Effector memory CD4-positive, alpha-beta T cell (primary cell): ENCODE results near the gene CAMSAP3.

ENCODE experiments used
- DNase-seq, 3 donors: peaks; one replicate each; pipeline ENCODE4 v3.0.0-alpha.2; 2020
- H3K27ac ChIP-seq: 2 replicates; pipeline ENCODE4 v1.7.0; 2013; ENCODE audit warnings: mild to moderate bottlenecking, low read length, moderate library complexity; ENCODE audit not compliant: insufficient read depth, poor library complexity, severe bottlenecking
- H3K27me3 ChIP-seq: replicated peaks from 2 replicates; pipeline ENCODE4 v1.7.0; 2013; ENCODE audit warnings: mild to moderate bottlenecking, low read length; ENCODE audit not compliant: insufficient read depth, control insufficient read depth, poor library complexity, severe bottlenecking
- H3K36me3 ChIP-seq: 2 replicates; pipeline ENCODE4 v1.7.0; 2013; ENCODE audit warnings: mild to moderate bottlenecking, low read length, moderate library complexity; ENCODE audit not compliant: control insufficient read depth, insufficient read depth
- H3K4me1 ChIP-seq: 2 replicates; pipeline ENCODE4 v1.7.0; 2013; ENCODE audit warnings: low read length, mild to moderate bottlenecking; ENCODE audit not compliant: control insufficient read depth, insufficient read depth, poor library complexity, severe bottlenecking
- H3K4me3 ChIP-seq: 2 replicates; pipeline ENCODE4 v1.7.0; 2013; ENCODE audit warnings: low read length, low read depth, mild to moderate bottlenecking; ENCODE audit not compliant: insufficient read depth, poor library complexity, severe bottlenecking
- H3K9me3 ChIP-seq: 2 replicates; pipeline ENCODE4 v1.7.0; 2013; ENCODE audit warnings: mild to moderate bottlenecking, low read length, moderate library complexity; ENCODE audit not compliant: control insufficient read depth

Gene CAMSAP3

GRCh38 chr19:7620442-7621412 is 25.1 kb downstream of the CAMSAP3 start:
- H3K4me1 ChIP-seq, result no peaks in the 10 kb centered on the region
- H3K4me3 ChIP-seq, result no peak overlapping the region
- no peaks in the 10 kb centered on the region for H3K27me3 ChIP-seq
- H3K9me3 ChIP-seq, result no peaks in the 10 kb centered on the region
- no peak for DNase-seq
- no peak overlapping the region for H3K27ac ChIP-seq
- peaks cover 65% of the 10 kb centered on the region for H3K36me3 ChIP-seq

GRCh38 chr19:7622933-7623685 is 27.4 kb downstream of the CAMSAP3 start:
- H3K36me3 ChIP-seq, result peaks cover 73% of the 10 kb centered on the region

GRCh38 chr19:7623725-7624603 is 28.3 kb downstream of the CAMSAP3 start:
- no peaks in the 10 kb centered on the region for H3K27me3 ChIP-seq
- no peak for DNase-seq
- no peaks in the 10 kb centered on the region for H3K9me3 ChIP-seq
- H3K4me1 ChIP-seq, result peaks cover 16% of the 10 kb centered on the region
- H3K4me3 ChIP-seq, result no peak overlapping the region
- H3K36me3 ChIP-seq, result peaks cover 71% of the 10 kb centered on the region
- no peak overlapping the region for H3K27ac ChIP-seq

More at GRCh38 chr19:7622933-7623685, 27.4 kb downstream of the CAMSAP3 start:
- DNase-seq, result no peak
- H3K9me3 ChIP-seq, result no peaks in the 10 kb centered on the region
- H3K27ac ChIP-seq, result no peak overlapping the region
- no peak overlapping the region for H3K4me3 ChIP-seq
- peaks cover 7% of the 10 kb centered on the region for H3K4me1 ChIP-seq
- no peaks in the 10 kb centered on the region for H3K27me3 ChIP-seq

GRCh38 chr19:7624810-7625209 is 29.1 kb downstream of the CAMSAP3 start:
- no peak overlapping the region for H3K4me3 ChIP-seq
- H3K4me1 ChIP-seq, result peaks cover 16% of the 10 kb centered on the region
- H3K36me3 ChIP-seq, result peaks cover 64% of the 10 kb centered on the region
- no peak for DNase-seq
- no peaks in the 10 kb centered on the region for H3K9me3 ChIP-seq
- no peak overlapping the region for H3K27ac ChIP-seq
- H3K27me3 ChIP-seq, result no peaks in the 10 kb centered on the region

- peaks cover 54% of the 10 kb centered on the region for H3K36me3 ChIP-seq
- peaks cover 25% of the 10 kb centered on the region for H3K4me1 ChIP-seq
- DNase-seq, result no peak
- H3K27ac ChIP-seq, result no peak overlapping the region
- no peaks in the 10 kb centered on the region for H3K9me3 ChIP-seq
- no peak overlapping the region for H3K4me3 ChIP-seq
- no peaks in the 10 kb centered on the region for H3K27me3 ChIP-seq
These were observed 30.2 kb downstream of the CAMSAP3 start for GRCh38 chr19:7625763-7626372.

GRCh38 chr19:7627166-7627565 is 31.5 kb downstream of the CAMSAP3 start:
- Histone ChIP-seq H3K36me3 (peaks cover 43% of the 10 kb centered on the region), H3K27me3 (no peaks in the 10 kb centered on the region), H3K4me3 (no peak overlapping the region), H3K4me1 (peaks cover 25% of the 10 kb centered on the region), H3K27ac (no peak overlapping the region), H3K9me3 (no peaks in the 10 kb centered on the region)
- no peak for DNase-seq

- Histone ChIP-seq H3K4me3 (peak overlapping the region; percentile 98), H3K27me3 (no peaks in the 10 kb centered on the region), H3K27ac (peak overlapping the region; percentile 93), H3K9me3 (no peaks in the 10 kb centered on the region), H3K4me1 (peaks cover 25% of the 10 kb centered on the region), H3K36me3 (peaks cover 32% of the 10 kb centered on the region)
- no peak for DNase-seq
These were observed 33.1 kb downstream of the CAMSAP3 start for GRCh38 chr19:7628589-7629311.

- Histone ChIP-seq H3K36me3 (peaks cover 25% of the 10 kb centered on the region), H3K9me3 (no peaks in the 10 kb centered on the region), H3K27me3 (no peaks in the 10 kb centered on the region), H3K4me3 (peak within 1 kb of the TSS; percentile 98), H3K27ac (peak within 1 kb of the TSS; percentile 93), H3K4me1 (peaks cover 25% of the 10 kb centered on the region)
- DNase-seq, result peak; percentile 92 to 95 (median 93)
These were observed 33.8 kb downstream of the CAMSAP3 start, which contains the start of the genes PET100 and XAB2 for GRCh38 chr19:7629347-7630054. TSS of gene PET100 (plus strand) at chr19:7629793. CDS start at chr19:7629834, 41 bp downstream. TSS of gene XAB2 (minus strand) at chr19:7629545. CDS start at chr19:7629527, 18 bp downstream.
